ENCODE results near the gene STX18.

DNA sequence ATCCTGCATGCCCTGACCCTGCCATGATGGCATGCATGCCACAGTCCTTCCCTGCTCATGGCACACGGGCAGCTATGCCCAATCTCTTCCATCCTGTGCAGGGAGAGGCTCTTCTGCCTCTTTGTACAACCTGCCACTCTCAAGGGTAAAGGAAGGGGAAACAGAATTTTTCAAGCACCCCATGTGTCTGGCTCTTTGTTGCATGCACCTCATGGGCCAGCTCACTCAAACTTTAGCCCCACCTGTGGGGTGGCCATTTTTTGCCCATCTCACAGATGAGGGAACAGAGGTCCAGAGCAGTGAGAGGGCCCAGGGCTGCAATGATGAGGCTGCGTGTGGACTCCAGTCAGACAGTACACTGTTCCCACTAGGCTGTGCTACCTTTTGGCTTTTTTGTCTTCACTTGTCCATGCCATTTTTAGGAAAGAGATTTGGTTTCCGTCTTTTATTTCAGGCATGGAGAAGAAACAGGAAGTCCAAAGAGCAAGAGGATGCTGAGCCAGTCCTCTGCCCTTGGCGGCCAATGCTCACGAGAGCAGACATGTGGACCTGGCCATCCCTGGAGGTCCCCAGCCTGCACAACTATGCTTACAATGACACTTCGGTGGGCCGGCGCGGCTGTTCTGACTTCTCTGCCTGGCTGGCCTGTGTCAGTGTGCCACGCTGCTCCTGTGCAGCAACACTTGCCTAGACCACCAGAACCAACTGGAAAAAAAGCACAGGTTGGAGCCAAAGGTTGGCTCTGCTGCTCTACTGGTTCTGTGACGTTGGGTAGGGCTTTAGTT is 109.3 kb downstream of the STX18 start:
- no peak for TF ChIP-seq SUZ12 (IDR thresholded peaks at IDR 0.05; ENCODE audit: extremely low read depth, insufficient read depth, insufficient read length)
- TF ChIP-seq YY1 (IDR thresholded peaks at IDR 0.05; ENCODE audit: insufficient read depth, insufficient read length) = no peak
- no peak for TF ChIP-seq ZNF274 (IDR thresholded peaks at IDR 0.05; ENCODE audit: low read depth, low read length)

Measured in NT2/D1 (cell line).